LNCaP clone FGC (cell line): ENCODE measurements around the gene KLHL6.

Experiments
- DNase-seq: peaks from one replicate; pipeline ENCODE4 v3.0.0-alpha.2; 2011; ENCODE audit warnings: low read depth
- H3K4me3 ChIP-seq: 2 replicates; pipeline ENCODE4 v1.5.1; 2011; ENCODE audit warnings: mild to moderate bottlenecking, low read depth, low read length, control low read depth
- CTCF ChIP-seq: IDR thresholded peaks from 2 replicates; pipeline ENCODE4 v1.5.1; 2012; ENCODE audit warnings: mild to moderate bottlenecking; ENCODE audit not compliant: control insufficient read depth, insufficient read depth; ENCODE audit errors: extremely low read depth

KLHL6 gene

DNA sequence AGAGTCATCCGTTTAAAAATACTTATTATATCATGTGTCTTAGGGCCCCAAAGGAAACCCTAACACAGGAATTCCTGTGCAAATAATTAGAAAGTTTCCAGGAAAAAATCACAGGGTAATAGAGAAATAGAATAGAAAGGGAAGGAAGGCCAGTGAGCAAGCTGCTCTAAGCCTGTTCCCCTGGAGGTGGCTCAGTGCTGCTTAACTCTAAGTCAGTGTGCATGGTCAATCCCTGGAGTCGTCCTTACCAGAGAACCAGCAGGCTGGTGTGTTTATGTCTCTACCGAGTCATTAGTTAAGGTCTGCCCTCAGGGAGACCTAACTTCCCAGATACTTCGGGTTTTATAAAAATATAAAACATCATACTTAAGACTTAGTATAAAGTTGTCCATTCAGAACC lies 106.1 kb downstream of the KLHL6 start:
- DNase-seq: no peak
- TF ChIP-seq CTCF: no peak
- no peak overlapping the region for H3K4me3 ChIP-seq

DNA sequence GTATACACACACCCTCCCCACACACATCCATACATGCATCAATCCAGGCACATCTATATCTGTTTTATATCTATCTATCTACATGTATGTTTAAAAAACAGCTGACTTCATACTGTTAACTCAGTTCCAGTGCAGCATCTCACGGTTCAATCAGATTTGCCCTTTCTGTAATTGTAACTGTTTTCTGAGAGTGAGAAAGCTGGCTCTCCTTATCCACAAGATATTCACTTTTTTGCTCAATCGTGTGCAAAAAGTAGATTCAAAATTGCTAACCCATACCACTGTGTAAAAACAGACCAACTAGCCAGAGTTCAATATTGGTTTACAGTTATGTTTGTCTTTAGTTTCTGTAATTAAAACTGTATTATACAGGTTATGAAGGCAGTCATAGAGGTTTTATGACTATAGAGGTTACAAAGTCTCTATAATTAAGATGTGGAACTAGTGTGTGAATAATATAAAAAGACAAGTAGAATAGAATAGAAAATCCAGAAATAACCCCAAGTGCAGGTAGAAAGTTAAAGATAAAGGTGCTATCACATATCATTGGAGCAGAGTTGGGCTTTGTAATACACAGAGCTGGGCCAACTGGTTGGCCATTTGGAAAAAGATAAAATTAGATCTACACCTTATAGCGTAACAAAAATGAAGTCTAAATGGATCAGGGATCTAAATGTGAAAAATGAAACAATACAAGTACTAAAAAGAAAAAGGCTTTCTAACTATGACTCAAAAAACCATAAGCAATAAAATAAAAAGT lies 107.0 kb downstream of the KLHL6 start:
- DNase-seq: no peak
- H3K4me3 ChIP-seq: no peak overlapping the region
- TF ChIP-seq CTCF: no peak

- TF ChIP-seq CTCF: no peak
- peak; percentile 35 for DNase-seq
- H3K4me3 ChIP-seq: peak overlapping the region; percentile 68
Measured at GRCh38 chr3:183447206-183448001, 108.1 kb downstream of the KLHL6 start.

DNA sequence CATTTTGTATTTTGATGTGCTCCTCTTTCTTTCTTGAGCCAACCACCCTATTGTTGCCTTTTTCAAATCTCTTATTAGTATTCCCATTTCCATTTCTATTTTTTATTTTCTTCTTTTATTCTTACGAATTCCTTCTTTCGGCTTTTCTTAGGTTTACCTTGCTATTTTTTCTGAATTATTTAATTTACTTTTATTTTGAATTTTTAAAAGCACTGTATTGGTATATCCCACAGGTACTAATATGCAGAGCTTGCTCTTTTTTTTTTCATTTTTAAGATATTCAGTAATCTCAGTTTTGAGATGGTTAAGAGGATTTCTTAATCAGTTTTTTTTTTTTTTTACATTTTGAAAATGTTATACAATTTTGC lies 108.7 kb downstream of the KLHL6 start:
- DNase-seq: no peak
- TF ChIP-seq CTCF: no peak
- peak overlapping the region; percentile 68 for H3K4me3 ChIP-seq

GRCh38 chr3:183444748-183445147 lies 110.8 kb downstream of the KLHL6 start:
- no peak for DNase-seq
- no peak for TF ChIP-seq CTCF
- no peak overlapping the region for H3K4me3 ChIP-seq

DNA sequence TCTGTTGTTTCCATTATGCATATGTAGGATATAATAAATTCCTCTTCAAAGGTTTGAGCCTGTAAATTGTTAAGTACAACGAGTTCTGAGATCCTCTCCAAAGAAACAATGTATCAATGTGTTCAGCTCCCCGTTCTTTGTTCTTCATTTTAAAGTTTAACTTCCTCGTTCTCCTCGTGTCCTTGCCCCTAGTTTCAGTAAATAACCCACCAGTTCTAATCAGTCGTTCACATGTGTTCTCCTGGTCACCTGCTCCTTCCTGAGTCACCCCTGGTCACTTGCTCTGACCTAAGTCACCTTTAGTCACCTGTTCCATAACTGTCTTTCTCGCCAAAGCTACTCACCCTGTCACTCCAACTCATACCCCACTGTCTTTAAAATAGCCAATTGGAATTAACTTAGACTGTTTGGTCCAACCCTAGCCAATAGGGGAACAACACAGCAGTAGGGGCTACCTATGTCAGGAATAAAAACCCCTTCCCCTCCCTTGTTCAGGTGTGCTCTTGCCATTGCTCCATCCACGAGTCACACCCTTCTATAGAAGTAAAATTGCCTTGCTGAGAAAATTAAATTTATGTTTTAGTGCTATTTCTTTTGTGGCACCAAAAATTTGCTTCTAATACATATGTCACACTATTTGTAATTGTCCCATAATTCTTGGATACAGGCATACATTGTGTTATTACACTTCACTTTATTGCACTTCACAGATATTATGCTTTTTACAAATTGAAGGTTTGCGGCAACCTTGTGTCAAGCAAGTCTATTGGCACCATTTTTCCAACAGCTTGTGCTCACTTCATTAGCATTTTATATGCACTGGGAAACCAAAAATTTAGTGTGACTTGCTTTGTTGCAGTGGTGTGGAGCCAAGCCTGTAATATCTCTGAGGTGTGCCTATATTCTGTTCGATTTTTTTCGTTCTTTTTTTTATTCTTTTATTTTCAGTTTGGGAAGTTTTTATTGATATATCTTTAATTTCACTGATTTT lies 111.8 kb downstream of the KLHL6 start:
- no peak overlapping the region for H3K4me3 ChIP-seq
- no peak for DNase-seq
- TF ChIP-seq CTCF: no peak
